GM21723 (cell line): Measurements from ENCODE around the gene CCDC92.

Experiments used
- ATAC-seq: cut with Tn5 transposase; IDR thresholded peaks from one replicate; pipeline ENCODE4 v1.9.1; 2021; ENCODE audit warnings: mild to moderate bottlenecking, moderate library complexity; ENCODE audit not compliant: unreplicated experiment

CCDC92 gene

GRCh38 chr12:123891516-123892179, 81.0 kb downstream of the CCDC92 start:
- no peak for ATAC-seq

GRCh38 chr12:123891011-123891410, 81.6 kb downstream of the CCDC92 start:
- ATAC-seq = no peak

- ATAC-seq = no peak
Observed at GRCh38 chr12:123890536-123890902, 82.1 kb downstream of the CCDC92 start.

GRCh38 chr12:123889848-123890535, 82.6 kb downstream of the CCDC92 start:
- ATAC-seq = no peak

- no peak for ATAC-seq
Observed at GRCh38 chr12:123888989-123889388, 83.6 kb downstream of the CCDC92 start.

- no peak for ATAC-seq
Observed at GRCh38 chr12:123886931-123887582, 85.6 kb downstream of the CCDC92 start.

GRCh38 chr12:123886258-123886657, 86.4 kb downstream of the CCDC92 start:
- no peak for ATAC-seq
